CD8-positive, alpha-beta memory T cell (primary cell): Measurements from ENCODE around the gene EPHA1. TPM values are rescaled to one million over a fixed set of nuclear protein-coding genes. Genes with fewer than 3 reads are reported as not detected.

Source experiments
- CTCF ChIA-PET: fragments of 350-600 bp; sonication (Branson Sonifier 250); formaldehyde crosslinking; loops from one replicate; lab custom pipeline; 2021; ENCODE audit warnings: antibody characterized with exemption; lab: Charles Lee
- POLR2A ChIA-PET: fragments of 350-600 bp; sonication (Branson Sonifier 250); formaldehyde crosslinking; loops from one replicate; lab custom pipeline; 2021; ENCODE audit warnings: antibody characterized with exemption; lab: Charles Lee
- DNase-seq, 5 donors: peaks; one replicate each; pipeline versions ENCODE4 v3.0.0 to v3.0.0-alpha.2; 2020 to 2022; ENCODE audit warnings: mixed read lengths in 1 of 5
- H3K27ac ChIP-seq: one replicate; pipeline ENCODE4 v1.7.0; 2013; ENCODE audit warnings: low read depth, mild to moderate bottlenecking, low read length, moderate library complexity
- H3K27me3 ChIP-seq: 2 replicates; pipeline ENCODE4 v1.7.0; 2013; ENCODE audit warnings: low read length, mild to moderate bottlenecking; ENCODE audit not compliant: insufficient read depth, poor library complexity, severe bottlenecking
- H3K36me3 ChIP-seq: 2 replicates; pipeline ENCODE4 v1.7.0; 2013; ENCODE audit warnings: mild to moderate bottlenecking, low read length, moderate library complexity; ENCODE audit not compliant: insufficient read depth
- H3K4me1 ChIP-seq: 2 replicates; pipeline ENCODE4 v1.7.0; 2013; ENCODE audit warnings: mild to moderate bottlenecking, low read length, moderate library complexity; ENCODE audit not compliant: insufficient read depth
- H3K4me3 ChIP-seq: 2 replicates; pipeline ENCODE4 v1.7.0; 2013; ENCODE audit warnings: mild to moderate bottlenecking, low read length
- H3K9me3 ChIP-seq: 2 replicates; pipeline ENCODE4 v1.7.0; 2013; ENCODE audit warnings: mild to moderate bottlenecking, low read length
- H3K27ac Mint-ChIP-seq, 8 donors: one replicate each; pipeline ENCODE4 v1.8.0; 2020 to 2021; ENCODE audit warnings: mixed read lengths in 8 of 8, mild to moderate bottlenecking in 6 of 8, inconsistent platforms in 3 of 8, moderate library complexity in 3 of 8
- H3K27me3 Mint-ChIP-seq, 2 donors: one replicate each; pipeline ENCODE4 v1.8.0; 2020 to 2021; ENCODE audit warnings: mixed read lengths in 2 of 2, mild to moderate bottlenecking in 1 of 2, moderate library complexity in 1 of 2
- H3K36me3 Mint-ChIP-seq, 3 donors: one replicate each; pipeline ENCODE4 v1.8.0; 2020 to 2021; ENCODE audit warnings: mixed read lengths in 3 of 3, inconsistent platforms in 1 of 3, mild to moderate bottlenecking in 1 of 3
- H3K4me1 Mint-ChIP-seq, 3 donors: one replicate each; pipeline ENCODE4 v1.8.0; 2020 to 2021; ENCODE audit warnings: mixed read lengths in 3 of 3, inconsistent platforms in 1 of 3, mild to moderate bottlenecking in 1 of 3
- H3K4me3 Mint-ChIP-seq, 7 donors: one replicate each; pipeline ENCODE4 v1.8.0; 2020 to 2021; ENCODE audit warnings: mixed read lengths in 7 of 7, mild to moderate bottlenecking in 6 of 7, moderate library complexity in 4 of 7, inconsistent platforms in 2 of 7
- H3K9me3 Mint-ChIP-seq, 5 donors: one replicate each; pipeline ENCODE4 v1.8.0; 2020 to 2022; ENCODE audit warnings: mixed read lengths in 5 of 5, mild to moderate bottlenecking in 3 of 5, moderate library complexity in 2 of 5, inconsistent platforms in 1 of 5
- polyA plus RNA-seq: library from polyadenylated mRNA; unstranded; fragments of 300-500 nt; fragmentation: Illumina TruSeq; gene quantifications from one replicate; pipeline ENCODE4 v1.2.3, GENCODE V29; 2021
- total RNA-seq, 2 experiments: library from RNA; stranded (reverse); gene quantifications; one replicate each; pipeline ENCODE4 v1.2.3, GENCODE V29; 2021

The EPHA1 gene
- total and polyA plus RNA-seq, 3 experiments from 2014 or later, result 2.8 to 4.6 (median 3.1) TPM

DNA sequence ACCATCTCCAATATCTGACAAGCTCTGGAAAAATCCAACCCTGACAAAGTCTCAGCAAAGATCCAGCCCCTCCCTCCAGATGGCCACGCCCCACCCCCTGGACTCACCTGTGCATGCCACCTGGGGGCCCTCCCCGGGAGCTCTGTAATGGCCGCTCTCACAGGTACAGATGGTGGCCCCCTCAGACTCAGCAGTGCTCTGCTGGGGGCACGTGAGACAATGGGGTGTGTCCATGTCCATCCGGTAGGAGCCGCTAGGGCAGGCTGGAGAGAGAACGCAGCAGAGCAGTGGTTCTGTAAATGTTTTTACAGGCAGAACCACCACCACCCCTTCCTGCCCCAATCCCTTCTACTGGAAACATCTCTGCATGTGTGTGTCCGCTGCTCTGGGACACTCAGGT, 9.5 kb downstream of the EPHA1 start:
- peaks cover 14 to 20% (median 19%) of the 10 kb centered on the region in 3 donors for H3K4me1 Mint-ChIP-seq
- no peak for DNase-seq
- Histone ChIP-seq H3K36me3 (no peaks in the 10 kb centered on the region), H3K27me3 (no peaks in the 10 kb centered on the region), H3K27ac (no peak overlapping the region), H3K4me1 (no peaks in the 10 kb centered on the region), H3K4me3 (no peak overlapping the region), H3K9me3 (no peaks in the 10 kb centered on the region)
- peaks cover 0 to 47% (median 2%) of the 10 kb centered on the region in 3 donors for H3K36me3 Mint-ChIP-seq
- no peaks in the 10 kb centered on the region for H3K9me3 Mint-ChIP-seq
- ChIA-PET POLR2A (no interaction called here), CTCF (interaction anchor here (0.7 to 1.3 kb wide), 2 partner anchors 19 to 20 kb away, joined by 3 read pairs; no protein-coding TSS in a partner anchor)
- no peaks in the 10 kb centered on the region for H3K27me3 Mint-ChIP-seq
- H3K4me3 Mint-ChIP-seq, result peak overlapping the region in 1 of 7 donors; percentile 45
- H3K27ac Mint-ChIP-seq, result peak overlapping the region in 1 of 8 donors; percentile 54

DNA sequence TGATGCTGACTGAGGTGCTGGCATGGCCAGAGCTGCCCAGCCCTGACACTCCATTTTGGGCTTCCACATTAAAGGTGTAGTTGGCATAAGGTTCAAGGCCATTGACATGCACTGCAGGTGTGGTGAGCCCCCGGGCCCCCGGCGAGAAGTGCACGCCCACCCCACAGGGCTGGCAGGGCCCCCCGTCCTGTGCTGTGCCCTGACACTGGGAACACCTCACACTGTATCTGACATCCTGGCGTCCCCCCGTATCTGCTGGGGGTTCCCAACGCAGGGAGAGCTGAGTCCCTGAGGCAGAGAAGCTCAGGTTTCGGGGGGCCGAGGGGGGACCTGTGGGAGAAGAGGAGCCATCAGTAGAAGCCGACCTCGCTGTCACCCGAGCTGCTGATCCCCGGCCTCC, 10.0 kb downstream of the EPHA1 start:
- H3K4me3 Mint-ChIP-seq, result no peak overlapping the region
- H3K27ac Mint-ChIP-seq, result no peak overlapping the region
- H3K27me3 Mint-ChIP-seq, result no peaks in the 10 kb centered on the region
- Histone ChIP-seq H3K27me3 (no peaks in the 10 kb centered on the region), H3K36me3 (no peaks in the 10 kb centered on the region), H3K4me3 (no peak overlapping the region), H3K4me1 (no peaks in the 10 kb centered on the region), H3K9me3 (no peaks in the 10 kb centered on the region), H3K27ac (no peak overlapping the region)
- ChIA-PET CTCF (interaction anchor here (0.7 to 1.0 kb wide), 2 partner anchors 9 to 18 kb away, joined by 3 read pairs; no protein-coding TSS in a partner anchor), POLR2A (no interaction called here)
- peaks cover 0 to 52% (median 5%) of the 10 kb centered on the region in 3 donors for H3K36me3 Mint-ChIP-seq
- no peaks in the 10 kb centered on the region for H3K9me3 Mint-ChIP-seq
- peaks cover 15 to 21% (median 18%) of the 10 kb centered on the region in 3 donors for H3K4me1 Mint-ChIP-seq
- DNase-seq, result no peak

DNA sequence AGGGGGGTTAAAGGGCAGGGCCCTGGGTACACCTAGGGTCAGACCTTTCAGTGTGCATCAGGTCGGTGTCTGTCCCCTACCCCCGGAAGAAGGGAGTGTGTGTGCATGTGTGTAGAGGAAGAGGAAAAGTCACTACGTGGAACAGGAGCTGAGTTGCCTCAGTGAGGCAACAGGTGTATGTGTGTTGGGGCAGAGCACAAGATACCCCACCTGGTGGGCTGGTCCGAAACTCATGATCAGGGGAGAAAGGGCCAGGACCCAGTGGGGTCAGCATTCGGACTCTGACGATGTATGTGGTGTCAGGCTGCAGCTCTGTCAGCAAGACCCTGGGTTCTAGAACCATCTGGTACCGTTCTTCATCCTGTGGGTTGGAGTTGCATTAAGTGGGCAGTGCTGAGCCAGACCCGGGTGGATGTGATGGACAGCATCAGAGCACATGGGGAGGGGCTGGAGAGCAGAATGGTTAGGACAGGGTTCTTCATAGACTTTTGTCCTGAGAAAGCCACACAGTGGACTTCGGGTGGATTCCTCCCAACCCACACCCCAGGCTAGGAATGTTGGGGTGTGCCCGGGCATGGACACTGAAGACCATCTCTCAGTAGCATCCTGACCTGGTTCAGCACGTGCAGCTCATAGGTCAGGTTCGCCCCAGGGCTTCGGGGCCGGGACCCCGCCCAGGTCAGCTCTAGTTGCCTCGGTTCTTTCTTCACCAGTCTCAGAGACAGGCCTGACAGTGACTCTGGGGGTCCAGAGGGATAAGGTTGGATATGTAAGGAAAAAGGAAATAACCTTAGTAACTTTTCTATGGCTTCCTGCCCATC, 10.7 kb downstream of the EPHA1 start:
- no peaks in the 10 kb centered on the region for H3K36me3 ChIP-seq
- no peak overlapping the region for H3K27ac ChIP-seq
- Mint-ChIP-seq H3K27me3 (no peaks in the 10 kb centered on the region), H3K4me1 (peaks cover 14 to 18% (median 15%) of the 10 kb centered on the region in 3 donors), H3K9me3 (no peaks in the 10 kb centered on the region), H3K36me3 (peaks cover 0 to 59% (median 5%) of the 10 kb centered on the region in 3 donors), H3K4me3 (peak overlapping the region in 1 of 7 donors; percentile 11), H3K27ac (no peak overlapping the region)
- CTCF ChIA-PET, result interaction anchor here (1.0 kb wide), 2 partner anchors 10 to 22 kb away, joined by 3 read pairs; no protein-coding TSS in a partner anchor
- H3K9me3 ChIP-seq, result no peaks in the 10 kb centered on the region
- no peaks in the 10 kb centered on the region for H3K27me3 ChIP-seq
- POLR2A ChIA-PET, result interaction anchor here (1.0 to 3.7 kb wide), 2 partner anchors 10 to 12 kb away, joined by 5 to 21 read pairs; partner anchors contain the start of gene EPHA1
- H3K4me3 ChIP-seq, result no peak overlapping the region
- no peak for DNase-seq
- no peaks in the 10 kb centered on the region for H3K4me1 ChIP-seq

DNA sequence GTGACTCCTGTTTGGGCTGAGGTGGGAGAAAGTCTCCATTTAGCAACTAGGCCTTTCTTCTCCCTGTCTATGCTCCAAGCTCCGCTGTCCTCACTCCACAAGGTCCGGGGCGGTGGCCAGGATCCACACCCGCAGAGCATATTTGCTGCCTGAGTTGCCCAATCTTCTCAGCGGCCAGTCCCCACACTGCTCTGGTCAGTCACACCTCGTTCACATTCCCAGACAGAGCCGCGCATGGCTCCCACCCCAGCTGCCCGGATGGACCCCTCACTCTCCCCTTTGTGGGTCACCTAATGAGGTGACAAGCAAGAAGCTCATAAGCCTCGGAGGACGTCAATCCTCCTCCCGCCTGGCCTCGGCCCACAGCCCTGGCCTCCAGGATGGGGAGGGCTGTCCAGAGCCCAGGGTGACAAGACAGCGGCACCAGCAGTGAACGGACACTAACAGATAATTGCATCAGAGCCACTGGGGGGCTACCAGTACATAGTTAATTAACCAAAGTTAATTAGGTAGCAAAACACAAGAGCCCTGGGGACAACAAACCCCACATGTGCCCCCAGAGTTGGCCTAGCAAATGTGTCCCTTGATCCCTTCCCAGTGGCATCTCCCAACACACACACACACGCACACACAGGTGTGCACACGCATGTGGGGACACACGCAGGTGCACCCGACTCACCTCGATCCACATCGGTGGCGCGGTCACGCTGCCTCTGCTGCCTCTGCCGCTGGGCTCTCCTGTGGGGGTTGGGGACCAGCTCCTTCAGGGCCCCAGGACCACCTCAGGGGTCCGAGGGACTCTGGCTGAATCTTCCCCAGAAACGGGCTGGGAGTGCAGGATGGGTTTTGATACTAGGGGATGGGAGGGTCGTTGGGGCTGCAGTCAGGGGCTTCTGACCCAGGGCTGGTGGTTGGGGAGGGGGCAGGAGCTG, 11.8 kb downstream of the EPHA1 start:
- H3K9me3 Mint-ChIP-seq, result no peaks in the 10 kb centered on the region
- H3K27ac ChIP-seq, result no peak overlapping the region
- H3K4me1 ChIP-seq, result no peaks in the 10 kb centered on the region
- H3K9me3 ChIP-seq, result no peaks in the 10 kb centered on the region
- POLR2A ChIA-PET, result interaction anchor here (1.0 to 3.7 kb wide), 2 partner anchors 11 kb away, joined by 5 to 21 read pairs; partner anchors contain the start of gene EPHA1
- no peaks in the 10 kb centered on the region for H3K27me3 ChIP-seq
- no peaks in the 10 kb centered on the region for H3K36me3 ChIP-seq
- H3K4me3 ChIP-seq, result no peak overlapping the region
- CTCF ChIA-PET, result interaction anchor here (1.0 to 2.8 kb wide), 3 partner anchors 11 to 21 kb away, joined by 3 to 10 read pairs (median 7); no protein-coding TSS in a partner anchor
- H3K27me3 Mint-ChIP-seq, result no peaks in the 10 kb centered on the region
- H3K4me3 Mint-ChIP-seq, result no peak overlapping the region
- H3K36me3 Mint-ChIP-seq, result peaks cover 0 to 69% (median 7%) of the 10 kb centered on the region in 3 donors
- peak overlapping the region in 1 of 8 donors; percentile 17 for H3K27ac Mint-ChIP-seq
- no peak for DNase-seq
- H3K4me1 Mint-ChIP-seq, result peaks cover 14 to 18% (median 15%) of the 10 kb centered on the region in 3 donors

DNA sequence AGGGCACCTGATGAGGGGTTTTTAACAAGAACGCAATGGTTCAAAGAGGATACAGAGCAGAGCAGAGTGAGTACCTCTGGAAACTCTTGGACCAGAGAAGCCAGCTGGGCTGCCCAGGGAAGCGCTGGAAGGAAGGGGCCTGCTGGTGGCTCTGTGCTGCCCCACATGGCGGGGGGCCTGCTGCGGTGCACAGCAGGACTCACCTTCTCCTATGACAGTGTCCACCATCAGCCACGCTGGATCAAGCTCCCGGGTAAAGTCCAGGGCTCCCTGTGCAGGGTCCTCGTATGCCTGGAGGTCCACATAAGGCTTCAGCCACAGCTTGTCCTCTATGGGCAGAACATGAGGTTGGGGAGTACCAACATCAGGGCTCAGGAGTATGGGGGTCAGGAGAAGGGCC, 12.5 kb downstream of the EPHA1 start:
- H3K4me3 ChIP-seq, result no peak overlapping the region
- H3K4me3 Mint-ChIP-seq, result no peak overlapping the region
- DNase-seq, result no peak
- no peak overlapping the region for H3K27ac Mint-ChIP-seq
- no peaks in the 10 kb centered on the region for H3K27me3 ChIP-seq
- H3K36me3 ChIP-seq, result peaks cover 6% of the 10 kb centered on the region
- no peaks in the 10 kb centered on the region for H3K4me1 ChIP-seq
- H3K27ac ChIP-seq, result no peak overlapping the region
- ChIA-PET CTCF (interaction anchor here (1.1 to 2.8 kb wide), 3 partner anchors 11 to 16 kb away, joined by 3 to 10 read pairs (median 7); no protein-coding TSS in a partner anchor), POLR2A (interaction anchor here (3.7 kb wide), 1 partner anchor 11 kb away, joined by 21 read pairs; the partner anchor contains the start of gene EPHA1)
- no peaks in the 10 kb centered on the region for H3K9me3 Mint-ChIP-seq
- H3K36me3 Mint-ChIP-seq, result peaks cover 0 to 74% (median 7%) of the 10 kb centered on the region in 3 donors
- H3K27me3 Mint-ChIP-seq, result no peaks in the 10 kb centered on the region
- peaks cover 14 to 16% (median 15%) of the 10 kb centered on the region in 3 donors for H3K4me1 Mint-ChIP-seq
- H3K9me3 ChIP-seq, result no peaks in the 10 kb centered on the region

DNA sequence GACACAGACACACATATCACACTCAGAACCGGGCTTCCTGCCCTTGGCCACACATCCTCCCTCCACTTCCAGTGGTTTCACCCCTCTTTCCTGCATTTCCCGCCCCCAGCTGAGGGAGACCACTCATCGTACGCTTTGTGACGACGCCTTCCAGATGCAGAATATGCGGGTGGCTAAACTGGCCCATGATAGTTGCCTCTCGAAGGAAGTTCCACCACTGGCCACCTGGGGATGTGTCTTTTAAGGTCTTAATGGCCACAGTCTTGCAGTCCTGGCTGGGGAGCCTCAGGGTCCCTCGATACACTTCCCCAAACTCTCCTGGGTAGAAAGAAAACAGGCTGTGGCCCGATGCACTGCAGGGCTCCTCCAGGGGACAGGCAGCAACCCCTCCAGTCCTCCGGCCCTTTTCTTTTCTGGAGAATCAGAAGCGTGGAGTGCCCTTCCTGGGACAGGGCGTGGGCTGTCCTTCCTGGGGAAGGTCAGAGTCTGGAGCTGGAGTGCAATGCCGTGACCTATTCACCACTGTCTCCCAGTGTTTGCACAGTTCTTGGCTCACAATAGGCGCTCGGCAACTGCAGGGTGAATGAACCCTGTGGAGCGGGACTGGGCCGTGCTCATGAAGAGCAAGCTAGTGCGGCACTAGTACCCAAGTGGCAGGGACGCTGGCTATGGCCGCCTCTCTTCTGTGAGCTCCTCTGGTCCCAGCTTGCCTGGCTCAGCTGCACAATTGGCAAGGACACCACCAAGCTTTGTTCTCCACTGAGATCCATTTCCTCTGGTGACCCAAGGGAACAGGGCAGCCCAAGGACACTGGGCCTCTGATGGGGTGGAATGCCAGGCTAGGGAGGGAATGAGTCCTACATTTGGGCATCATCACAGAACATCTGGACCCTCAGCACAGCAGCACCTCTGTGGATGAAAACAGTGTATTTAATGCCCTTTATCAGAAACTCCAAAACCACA, 13.2 kb downstream of the EPHA1 start:
- Histone ChIP-seq H3K4me1 (no peaks in the 10 kb centered on the region), H3K36me3 (peaks cover 13% of the 10 kb centered on the region), H3K27ac (no peak overlapping the region), H3K9me3 (no peaks in the 10 kb centered on the region), H3K27me3 (no peaks in the 10 kb centered on the region), H3K4me3 (no peak overlapping the region)
- peak overlapping the region in 6 of 8 donors; percentile 6 to 86 (median 42) for H3K27ac Mint-ChIP-seq
- no peak for DNase-seq
- peaks cover 0 to 74% (median 7%) of the 10 kb centered on the region in 3 donors for H3K36me3 Mint-ChIP-seq
- POLR2A ChIA-PET, result interaction anchor here (1.2 to 3.7 kb wide), 2 partner anchors 9 to 12 kb away, joined by 5 to 21 read pairs; partner anchors contain the start of gene EPHA1
- peaks cover 14 to 16% (median 15%) of the 10 kb centered on the region in 3 donors for H3K4me1 Mint-ChIP-seq
- CTCF ChIA-PET, result interaction anchor here (1.1 to 2.8 kb wide), 3 partner anchors 12 to 15 kb away, joined by 3 to 10 read pairs (median 7); no protein-coding TSS in a partner anchor
- H3K9me3 Mint-ChIP-seq, result no peaks in the 10 kb centered on the region
- peak overlapping the region in 2 of 7 donors; percentile 8 to 36 for H3K4me3 Mint-ChIP-seq
- no peaks in the 10 kb centered on the region for H3K27me3 Mint-ChIP-seq
